ENCODE measurements around the gene ZNF827. TPM values are rescaled to one million over a fixed set of nuclear protein-coding genes. Genes with fewer than 3 reads are reported as not detected.

ZNF827 gene
- total and polyA plus RNA-seq, 2 of the 8 experiments (the other 6 are each of a cell fraction or from before 2014, with no cell fraction given): 25.3 to 26.2 TPM

GRCh38 chr4:145870155-145871020 is 68.2 kb downstream of the ZNF827 start:
- Histone ChIP-seq H3K4me3 (ENCODE audit: extremely low read depth in 1 of 4, insufficient read depth in 2 of 4, low read depth in 3 of 4, low read length in 4 of 4) (no peak overlapping the region), H3K27ac (ENCODE audit: low read depth, low read length) (no peak overlapping the region)

More at GRCh38 chr4:145870155-145871020, 68.2 kb downstream of the ZNF827 start:
- Histone ChIP-seq H2BK5ac (ENCODE audit: low read depth, low read length) (no peak overlapping the region), H2BK120ac (replicated peaks; ENCODE audit: low read depth, low read length) (no peak overlapping the region), H3K23me2 (ENCODE audit: low read depth, low read length) (no peaks in the 10 kb centered on the region), H2BK20ac (ENCODE audit: low read length) (no peak overlapping the region), H3K79me1 (ENCODE audit: low read depth, low read length) (no peaks in the 10 kb centered on the region), H3K56ac (replicated peaks; ENCODE audit: insufficient read length, low read depth, low read length) (no peak overlapping the region), H4K20me1 (replicated peaks in 1 of 2; ENCODE audit: control insufficient read depth in 1 of 2, insufficient read depth in 2 of 2, low read length in 2 of 2) (no peaks in the 10 kb centered on the region), H3K9me3 (ENCODE audit: insufficient read depth in 2 of 2, low read depth in 1 of 2, low read length in 1 of 2) (no peaks in the 10 kb centered on the region), H3K36me3 (ENCODE audit: control insufficient read depth in 2 of 4, insufficient read depth in 4 of 4, low read length in 3 of 4) (peaks cover 0 to 7% (median 0%) of the 10 kb centered on the region in 4 experiments; a peak in 2 of 8 replicates), H2AK5ac (ENCODE audit: low read depth, low read length) (no peak overlapping the region), H3K4me1 (replicated peaks in 1 of 4; ENCODE audit: control insufficient read depth in 3 of 4, insufficient read depth in 4 of 4, low read length in 3 of 4) (0 out of 7 replicates have a peak, but pooled peaks cover 0 to 2% (median 0%) of the 10 kb centered on the region in 4 experiments), H3K23ac (ENCODE audit: insufficient read length) (no peak overlapping the region), H3K14ac (ENCODE audit: insufficient read length) (no peak overlapping the region), H4K91ac (replicated peaks; ENCODE audit: insufficient read length, low read length) (no peak overlapping the region), H2AFZ (ENCODE audit: low read length) (no peak overlapping the region), H2BK12ac (ENCODE audit: low read depth, low read length) (no peak overlapping the region), H3K9ac (replicated peaks in 1 of 4; ENCODE audit: extremely low read depth in 1 of 4, low read depth in 3 of 4, low read length in 3 of 4) (no peak overlapping the region), H2BK15ac (ENCODE audit: low read length) (no peak overlapping the region), H4K8ac (ENCODE audit: extremely low read depth, insufficient read depth, low read length) (no peak overlapping the region), H3K27me3 (replicated peaks in 1 of 4; ENCODE audit: control insufficient read depth in 3 of 4, extremely low read depth in 1 of 4, insufficient read depth in 3 of 4, low read length in 3 of 4) (no peaks in the 10 kb centered on the region), H3K4ac (replicated peaks; ENCODE audit: insufficient read length, low read depth, low read length) (no peak overlapping the region), H3K18ac (ENCODE audit: extremely low read depth, low read length) (no peak overlapping the region), H3K79me2 (ENCODE audit: control insufficient read depth in 1 of 2, insufficient read depth in 2 of 2, low read length in 2 of 2) (0 out of 4 replicates have a peak, but pooled peaks cover 0 to 3% of the 10 kb centered on the region in 2 experiments), H3K4me2 (ENCODE audit: insufficient read depth in 1 of 2, low read depth in 2 of 2, low read length in 2 of 2) (no peak overlapping the region), H4K5ac (ENCODE audit: insufficient read length, low read depth, low read length) (no peak overlapping the region)
- no peak for TF ChIP-seq SAP30 (IDR thresholded peaks at IDR 0.05; ENCODE audit: insufficient read depth, insufficient replicate concordance, low read length)
- TF ChIP-seq CREB1 (IDR thresholded peaks at IDR 0.05): no peak
- no peak for TF ChIP-seq NRF1 (IDR thresholded peaks at IDR 0.05; ENCODE audit: low read depth, low read length)
- no peak for TF ChIP-seq SIRT6 (IDR thresholded peaks at IDR 0.05; ENCODE audit: low read length)
- no peak for TF ChIP-seq GABPA (IDR thresholded peaks at IDR 0.05; ENCODE audit: borderline replicate concordance, insufficient read depth, low read length)
- no peak for TF ChIP-seq SUZ12 (IDR thresholded peaks at IDR 0.05; ENCODE audit: low read length)
- no peak for TF ChIP-seq MAFK (IDR thresholded peaks at IDR 0.05; ENCODE audit: low read depth, low read length)
- no peak for TF ChIP-seq TEAD4 (IDR thresholded peaks at IDR 0.05; ENCODE audit: low read depth, low read length)
- TF ChIP-seq SP1 (IDR thresholded peaks at IDR 0.05; ENCODE audit: low read depth, low read length): no peak
- no peak for TF ChIP-seq GTF2F1 (IDR thresholded peaks at IDR 0.05; ENCODE audit: borderline replicate concordance, low read depth, low read length)
- POLR2A ChIA-PET (ENCODE audit: partially characterized antibody): no interaction called here
- FAIRE-seq (no peak), DNase-seq (ENCODE audit: low read depth in 1 of 2, low spot score in 2 of 2) (no peak)
- WGBS, 2 experiments (ENCODE audit: extremely low coverage in 1 of 2, insufficient coverage in 1 of 2, insufficient read length in 1 of 2, insufficient replicate concordance in 2 of 2, low coverage in 1 of 2, low lambda C conversion rate in 2 of 2, missing lambda C conversion rate in 1 of 2): 84% methylated on average over 9 of the region's 9 CpGs; no CpG with 5 or more reads in 1 of the 2 experiments
- CTCF ChIA-PET (ENCODE audit: partially characterized antibody): interaction anchor here (0.6 to 2.1 kb wide), 3 partner anchors 10 to 86 kb away, joined by 3 to 9 read pairs (median 9); no protein-coding TSS in a partner anchor

All from H1 (cell line).